Germinal center (tissue), 1 donor: ENCODE measurements around the gene PTPN23.

Experiments
- DNase-seq: peaks from one replicate; pipeline ENCODE4 v3.0.0; 2012; ENCODE audit warnings: mixed read lengths, low spot score

Gene PTPN23

GRCh38 chr3:47405820-47406761 lies 25.3 kb downstream of the PTPN23 start:
- DNase-seq: no peak

GRCh38 chr3:47406762-47407149 lies 25.9 kb downstream of the PTPN23 start:
- DNase-seq: no peak

GRCh38 chr3:47407237-47407636 lies 26.4 kb downstream of the PTPN23 start:
- DNase-seq: no peak

GRCh38 chr3:47407896-47408838 lies 27.3 kb downstream of the PTPN23 start:
- no peak for DNase-seq

- no peak for DNase-seq
Measured at GRCh38 chr3:47408839-47409229, 28.0 kb downstream of the PTPN23 start.

- DNase-seq: no peak
Measured at GRCh38 chr3:47409284-47409683, 28.5 kb downstream of the PTPN23 start.

- DNase-seq: no peak
Measured at GRCh38 chr3:47409688-47410416, 29.0 kb downstream of the PTPN23 start.

- DNase-seq: no peak
Measured at GRCh38 chr3:47410417-47410720, 29.5 kb downstream of the PTPN23 start.

GRCh38 chr3:47410801-47411646 lies 30.2 kb downstream of the PTPN23 start:
- DNase-seq: peak; percentile 1

- peak; percentile 3 for DNase-seq
Measured at GRCh38 chr3:47411696-47412452, 31.1 kb downstream of the PTPN23 start.

- no peak for DNase-seq
Measured at GRCh38 chr3:47412453-47412756, 31.6 kb downstream of the PTPN23 start.

- peak; percentile 2 for DNase-seq
Measured at GRCh38 chr3:47412842-47413520, 32.2 kb downstream of the PTPN23 start.

GRCh38 chr3:47413751-47414150 lies 32.9 kb downstream of the PTPN23 start:
- DNase-seq: peak; percentile 2

GRCh38 chr3:47414161-47414564 lies 33.3 kb downstream of the PTPN23 start:
- no peak for DNase-seq

- DNase-seq: peak; percentile 2
Measured at GRCh38 chr3:47414666-47415587, 34.1 kb downstream of the PTPN23 start.

GRCh38 chr3:47416041-47416440 lies 35.2 kb downstream of the PTPN23 start:
- peak; percentile 26 for DNase-seq

- no peak for DNase-seq
Measured at GRCh38 chr3:47418167-47419082, 37.6 kb downstream of the PTPN23 start.
